ENCODE results near the gene CHAC2.

GRCh38 chr2:53777134-53777533, 9.5 kb downstream of the CHAC2 start:
- no peak for TF ChIP-seq CTCF (IDR thresholded peaks at IDR 0.05; ENCODE audit: insufficient read depth, low read depth, low read length)
- no peak for TF ChIP-seq EZH2 (IDR thresholded peaks at IDR 0.05; ENCODE audit: insufficient read depth, low read length)
